Astrocyte of the spinal cord (primary cell): Measurements from ENCODE around the gene ARHGAP26.

Source experiments
- DNase-seq: peaks from one replicate; pipeline ENCODE4 v3.0.0; 2011; ENCODE audit warnings: low read depth, low spot score
- H3K4me3 ChIP-seq: 2 replicates; pipeline ENCODE4 v1.5.1; 2011; ENCODE audit warnings: low read depth, mild to moderate bottlenecking, low read length, moderate library complexity
- CTCF ChIP-seq: IDR thresholded peaks from 2 replicates; pipeline ENCODE4 v1.5.1; 2012; ENCODE audit warnings: low read depth, mild to moderate bottlenecking, low read length, inconsistent platforms
- in situ Hi-C: cut with HindIII; loops from 2 replicates; pipeline ENCODE4 v1.10.0; 2017; ENCODE audit warnings: low sequenced_read_pairs

The ARHGAP26 gene

GRCh38 chr5:143179126-143179740 is 409.1 kb downstream of the ARHGAP26 start:
- DNase-seq = no peak
- no peak for TF ChIP-seq CTCF
- in situ Hi-C loops = no loop called here
- no peak overlapping the region for H3K4me3 ChIP-seq

- no peak for TF ChIP-seq CTCF
- H3K4me3 ChIP-seq = no peak overlapping the region
- no peak for DNase-seq
- in situ Hi-C loops = no loop called here
Observed at GRCh38 chr5:143180751-143181150, 410.6 kb downstream of the ARHGAP26 start.

GRCh38 chr5:143181173-143181572 is 411.0 kb downstream of the ARHGAP26 start:
- no peak overlapping the region for H3K4me3 ChIP-seq
- TF ChIP-seq CTCF = no peak
- in situ Hi-C loops = no loop called here
- no peak for DNase-seq

- no peak overlapping the region for H3K4me3 ChIP-seq
- no peak for DNase-seq
- in situ Hi-C loops = no loop called here
- TF ChIP-seq CTCF = no peak
Observed at GRCh38 chr5:143182106-143182505, 411.9 kb downstream of the ARHGAP26 start.

GRCh38 chr5:143182901-143183820 is 413.0 kb downstream of the ARHGAP26 start:
- in situ Hi-C loops = no loop called here
- DNase-seq = no peak
- no peak for TF ChIP-seq CTCF
- H3K4me3 ChIP-seq = no peak overlapping the region

GRCh38 chr5:143183989-143184388 is 413.8 kb downstream of the ARHGAP26 start:
- no peak overlapping the region for H3K4me3 ChIP-seq
- in situ Hi-C loops = no loop called here
- DNase-seq = no peak
- TF ChIP-seq CTCF = no peak
